Measurements from ENCODE around the gene PLPPR1.

PLPPR1 gene

GRCh38 chr9:101209670-101210069 lies 181.1 kb downstream of the PLPPR1 start:
- DNase-seq (ENCODE audit: low read depth): no peak

- DNase-seq (ENCODE audit: low read depth): no peak
These were observed 184.1 kb downstream of the PLPPR1 start for GRCh38 chr9:101212661-101213060.

DNA sequence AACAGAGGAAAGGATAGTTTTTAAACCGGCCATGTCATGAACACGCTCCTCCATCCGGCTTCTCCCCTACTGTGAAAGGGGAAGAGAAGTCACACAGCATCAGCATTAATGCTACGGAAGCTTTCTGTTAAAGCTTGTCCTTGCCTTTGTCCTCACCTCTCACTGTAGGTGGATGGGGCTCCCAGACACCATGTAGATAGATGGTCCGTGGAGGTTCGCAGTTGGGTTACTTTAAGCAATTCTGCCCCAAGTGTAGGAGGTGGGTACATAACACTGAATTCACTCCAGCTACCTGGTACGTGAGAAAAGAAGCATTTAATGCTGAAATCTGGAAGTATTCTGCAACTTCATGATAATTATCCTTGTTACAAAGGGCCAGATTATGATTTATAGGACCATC lies 190.5 kb downstream of the PLPPR1 start:
- DNase-seq (ENCODE audit: low read depth): no peak

- no peak for DNase-seq (ENCODE audit: low read depth)
These were observed 191.8 kb downstream of the PLPPR1 start for GRCh38 chr9:101220341-101220740.

- no peak for DNase-seq (ENCODE audit: low read depth)
These were observed 196.7 kb downstream of the PLPPR1 start for GRCh38 chr9:101225271-101225670.

DNA sequence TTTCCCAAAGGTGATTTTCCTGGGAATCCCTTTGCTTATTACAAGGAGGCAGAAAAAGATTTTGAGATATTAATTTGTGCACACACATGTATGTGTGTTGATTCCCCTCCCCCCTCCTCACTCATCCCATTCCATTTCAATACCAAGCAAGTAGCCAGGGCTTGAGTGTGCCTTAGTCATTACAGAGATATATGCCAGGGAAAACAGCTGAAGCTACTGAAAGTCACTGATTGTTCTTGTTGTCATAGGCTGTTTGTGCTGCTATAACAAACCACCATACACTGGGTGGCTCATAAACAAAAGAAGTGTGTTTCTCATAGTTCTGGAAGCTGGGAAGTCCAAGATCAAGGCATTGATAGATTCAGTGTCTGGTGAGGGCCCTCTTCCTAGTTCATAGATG lies 197.6 kb downstream of the PLPPR1 start:
- no peak for DNase-seq (ENCODE audit: low read depth)

DNA sequence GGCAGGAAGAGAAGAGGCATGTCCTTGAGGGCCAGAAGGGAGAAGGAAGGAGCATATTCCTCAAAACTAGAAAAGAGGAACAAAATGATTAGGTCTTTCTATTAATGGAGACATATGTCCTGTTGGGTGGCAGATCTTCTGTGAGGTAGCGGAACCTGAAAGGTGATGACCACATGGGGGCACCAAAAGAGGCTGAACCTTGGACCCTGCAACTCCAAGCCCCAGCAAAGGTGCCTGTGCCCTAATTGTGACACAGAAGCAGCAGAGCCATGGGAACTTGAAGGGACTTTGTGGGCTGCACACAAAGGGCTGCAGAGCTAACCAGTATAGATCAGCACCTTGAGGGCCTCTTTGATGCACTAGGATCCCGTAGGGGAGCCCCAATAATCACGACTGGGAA lies 198.3 kb downstream of the PLPPR1 start:
- DNase-seq (ENCODE audit: low read depth): no peak

DNA sequence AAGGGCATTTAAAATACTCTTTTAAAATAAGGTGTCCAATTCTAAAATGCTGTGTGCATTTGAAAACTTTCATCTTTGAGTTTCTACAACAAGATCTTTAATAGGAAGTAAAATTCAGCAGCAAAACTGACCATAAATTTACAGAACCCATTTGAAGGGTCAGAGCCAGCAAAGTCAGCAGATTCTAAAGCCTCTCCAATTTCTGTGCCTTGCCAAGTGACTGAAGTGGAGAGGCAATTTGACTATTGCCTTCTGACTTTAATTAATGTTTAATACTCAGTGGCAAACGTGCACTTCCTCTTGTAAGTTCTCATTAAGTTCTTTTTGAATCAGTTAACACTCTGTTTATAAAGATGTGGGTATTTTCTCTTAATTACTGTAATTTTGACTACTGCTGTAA lies 201.1 kb downstream of the PLPPR1 start:
- DNase-seq (ENCODE audit: low read depth): no peak

DNA sequence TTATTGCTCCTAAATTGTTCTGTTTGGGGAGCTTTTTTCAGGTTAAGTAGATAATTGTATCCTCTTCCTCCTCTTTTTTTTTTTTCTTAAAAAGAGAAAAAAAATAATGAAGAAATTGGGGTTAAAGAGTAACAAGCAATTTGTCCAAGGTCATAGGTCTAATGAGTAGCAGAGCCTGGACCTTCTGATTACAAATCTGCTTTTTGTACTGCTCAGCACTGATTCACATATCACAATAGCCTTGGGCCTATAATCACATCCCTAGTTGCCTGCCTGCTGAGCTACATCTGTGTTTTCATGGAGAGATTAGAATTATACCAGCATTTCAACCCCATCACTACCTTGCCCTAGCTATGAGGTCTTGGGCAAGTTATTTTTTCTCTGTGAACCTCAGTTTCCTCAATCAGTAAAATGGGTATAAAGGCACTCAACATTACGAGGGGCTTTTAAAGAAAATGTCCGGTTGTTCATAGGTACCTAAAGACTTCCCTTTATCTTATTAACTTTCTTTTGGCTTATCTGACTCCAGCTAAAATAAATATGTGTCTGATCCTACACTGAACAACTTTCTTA lies 204.0 kb downstream of the PLPPR1 start:
- no peak for DNase-seq (ENCODE audit: low read depth)

DNA sequence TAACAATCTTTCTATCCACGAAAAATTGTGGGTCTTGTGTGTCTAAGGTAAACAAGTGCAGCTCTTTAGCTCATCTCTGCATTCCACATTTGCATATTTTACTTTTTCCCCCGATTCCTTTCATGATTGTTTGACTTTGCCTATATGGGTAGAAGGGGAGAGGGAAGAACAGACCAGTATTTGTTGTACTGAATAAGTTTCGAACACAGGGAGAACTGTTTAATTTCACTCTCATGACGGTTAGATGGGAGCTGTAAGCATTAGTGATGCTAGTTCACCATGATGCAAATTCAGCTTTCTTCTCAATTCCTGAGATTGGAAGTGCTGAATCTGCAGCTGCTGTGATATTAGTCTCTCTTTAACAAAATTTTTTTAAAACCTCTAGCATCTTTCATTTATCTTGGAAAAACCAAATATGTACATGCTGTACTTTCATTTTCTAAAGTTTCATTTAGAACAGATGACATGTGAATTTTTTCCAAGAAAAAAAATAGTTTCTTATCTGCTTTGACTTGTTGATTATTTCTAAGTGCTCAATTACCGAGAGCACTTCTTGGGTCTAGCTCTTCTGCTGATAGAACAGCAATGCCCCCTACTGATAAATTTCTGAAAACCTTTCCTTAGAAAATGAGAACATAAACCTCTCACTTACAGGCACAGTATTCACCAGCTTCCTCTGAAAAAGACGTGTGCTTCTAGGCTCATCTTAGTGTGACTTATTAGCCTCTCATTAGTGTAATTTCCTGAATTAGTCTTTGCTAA lies 206.8 kb downstream of the PLPPR1 start:
- no peak for DNase-seq (ENCODE audit: low read depth)

- no peak for DNase-seq (ENCODE audit: low read depth)
These were observed 214.1 kb downstream of the PLPPR1 start for GRCh38 chr9:101242651-101243050.

- no peak for DNase-seq (ENCODE audit: low read depth)
These were observed 218.2 kb downstream of the PLPPR1 start for GRCh38 chr9:101246691-101247090.

- no peak for DNase-seq (ENCODE audit: low read depth)
These were observed 218.8 kb downstream of the PLPPR1 start for GRCh38 chr9:101247297-101247696.

DNA sequence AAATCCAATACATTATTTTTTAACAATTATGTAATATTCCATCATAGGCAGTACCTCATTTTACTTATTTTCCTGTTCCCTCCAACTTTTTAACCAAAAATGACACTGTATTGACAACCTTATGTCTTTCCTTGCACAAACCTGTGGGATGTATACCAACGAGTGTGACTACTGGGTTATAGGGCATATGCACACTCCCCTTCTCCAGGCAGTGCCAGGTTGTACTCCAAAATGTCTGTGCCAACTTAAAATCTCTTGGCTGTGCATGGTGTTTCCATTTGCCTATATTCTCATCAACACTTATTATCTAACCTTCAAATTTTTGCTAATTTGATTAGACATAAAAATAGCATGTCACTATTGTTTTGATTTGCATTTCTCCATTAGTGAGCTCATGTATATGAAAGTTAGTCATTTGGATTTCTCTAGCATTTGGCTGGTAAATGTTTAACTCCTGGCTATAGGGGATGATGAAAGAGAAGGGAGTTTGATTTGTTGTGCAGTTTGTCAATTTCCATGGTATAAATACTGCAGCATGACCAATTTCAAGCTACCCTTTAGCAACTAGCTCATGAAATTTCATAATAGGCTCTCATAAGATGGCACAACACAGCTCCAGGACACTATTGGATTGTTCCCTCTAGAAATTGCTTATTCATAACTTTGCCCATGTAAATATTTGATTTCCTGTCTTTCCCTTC lies 226.4 kb downstream of the PLPPR1 start:
- no peak for DNase-seq (ENCODE audit: low read depth)

GRCh38 chr9:101264727-101265126 lies 236.2 kb downstream of the PLPPR1 start:
- DNase-seq (ENCODE audit: low read depth): no peak

DNA sequence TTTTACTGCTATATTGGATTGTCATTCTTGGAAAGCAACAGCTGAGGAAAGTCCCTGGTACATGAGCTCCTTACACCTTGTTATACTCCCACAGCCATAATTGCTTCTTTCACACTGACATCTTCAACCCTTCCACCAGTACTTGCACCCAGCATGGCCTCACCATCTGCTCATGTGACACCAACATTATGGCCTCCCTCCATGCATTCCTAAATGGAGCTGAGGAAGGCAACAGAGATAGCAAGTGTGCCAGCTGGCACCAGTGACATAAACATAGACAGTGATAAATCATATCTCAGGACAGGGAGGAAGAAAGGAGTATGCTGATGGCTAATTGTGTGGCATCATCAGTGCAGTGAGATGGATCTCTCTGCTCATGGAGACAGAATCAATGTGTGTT lies 236.7 kb downstream of the PLPPR1 start:
- no peak for DNase-seq (ENCODE audit: low read depth)

GRCh38 chr9:101268426-101268825 lies 239.9 kb downstream of the PLPPR1 start:
- DNase-seq (ENCODE audit: low read depth): no peak

- DNase-seq (ENCODE audit: low read depth): no peak
These were observed 241.2 kb downstream of the PLPPR1 start for GRCh38 chr9:101269591-101270283.

- DNase-seq (ENCODE audit: low read depth): no peak
These were observed 241.8 kb downstream of the PLPPR1 start for GRCh38 chr9:101270302-101270701.

DNA sequence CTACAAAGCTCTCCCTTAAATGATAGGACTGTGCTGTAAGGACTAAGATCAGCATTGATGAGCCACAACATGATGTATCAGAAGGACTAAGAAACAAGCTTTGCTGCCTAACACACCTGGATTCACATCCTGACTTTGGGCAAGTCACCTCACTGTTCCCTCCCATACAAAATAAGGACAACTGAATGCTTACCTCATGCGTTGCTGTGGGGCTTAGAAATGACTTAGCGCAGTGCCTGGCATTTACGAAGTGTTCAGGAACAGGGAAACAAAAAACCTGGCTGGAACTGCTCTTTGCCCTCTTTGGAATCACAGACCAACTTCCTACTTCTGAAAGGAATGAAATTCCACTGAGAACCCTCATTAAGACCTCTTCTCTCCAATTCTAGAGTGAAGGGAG lies 242.6 kb downstream of the PLPPR1 start:
- DNase-seq (ENCODE audit: low read depth): no peak

GRCh38 chr9:101274971-101275768 lies 246.6 kb downstream of the PLPPR1 start:
- DNase-seq (ENCODE audit: low read depth): no peak

DNA sequence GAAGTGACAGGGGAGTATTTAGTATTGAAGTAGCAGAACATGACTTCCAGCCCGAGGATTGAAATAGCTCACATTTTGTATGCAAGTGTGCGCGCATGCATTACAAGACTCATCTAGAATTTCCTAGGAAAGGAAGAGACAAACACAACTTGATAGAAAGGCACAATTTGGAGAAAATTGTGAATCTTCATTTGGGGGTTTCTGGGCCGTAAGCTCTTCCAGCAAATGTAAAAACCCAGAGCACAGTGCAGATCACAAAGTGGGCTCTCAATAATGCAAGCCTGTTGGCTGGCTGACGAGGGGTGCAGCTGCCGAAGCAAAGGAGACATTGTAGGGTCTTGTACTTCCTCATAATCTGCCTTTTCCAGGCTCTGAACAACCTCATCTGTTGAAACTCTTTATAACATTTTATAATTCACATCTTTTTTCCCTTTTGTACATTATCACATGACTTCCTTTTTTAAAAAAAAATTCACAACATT lies 247.3 kb downstream of the PLPPR1 start:
- DNase-seq (ENCODE audit: low read depth): no peak
